HFF-Myc (cell line): ENCODE measurements around the gene MCTP1.

Experiments used
- DNase-seq: peaks from one replicate; pipeline ENCODE4 v3.0.0-alpha.2; 2011; ENCODE audit warnings: low read depth; ENCODE audit errors: extremely low read depth
- H3K4me3 ChIP-seq: replicated peaks from 2 replicates; pipeline ENCODE4 v1.5.1; 2011; ENCODE audit warnings: low read depth, mild to moderate bottlenecking, control low read depth, low read length
- CTCF ChIP-seq: IDR thresholded peaks from 2 replicates; pipeline ENCODE4 v1.5.1; 2012; ENCODE audit warnings: mild to moderate bottlenecking, low read depth, low read length, control low read depth; ENCODE audit errors: missing control alignments

Gene MCTP1

GRCh38 chr5:95043648-95044047 is 241.2 kb downstream of the MCTP1 start:
- no peak overlapping the region for H3K4me3 ChIP-seq
- no peak for DNase-seq
- no peak for TF ChIP-seq CTCF

- no peak for DNase-seq
- no peak overlapping the region for H3K4me3 ChIP-seq
- TF ChIP-seq CTCF = no peak
These were observed 241.7 kb downstream of the MCTP1 start for GRCh38 chr5:95043234-95043633.

DNA sequence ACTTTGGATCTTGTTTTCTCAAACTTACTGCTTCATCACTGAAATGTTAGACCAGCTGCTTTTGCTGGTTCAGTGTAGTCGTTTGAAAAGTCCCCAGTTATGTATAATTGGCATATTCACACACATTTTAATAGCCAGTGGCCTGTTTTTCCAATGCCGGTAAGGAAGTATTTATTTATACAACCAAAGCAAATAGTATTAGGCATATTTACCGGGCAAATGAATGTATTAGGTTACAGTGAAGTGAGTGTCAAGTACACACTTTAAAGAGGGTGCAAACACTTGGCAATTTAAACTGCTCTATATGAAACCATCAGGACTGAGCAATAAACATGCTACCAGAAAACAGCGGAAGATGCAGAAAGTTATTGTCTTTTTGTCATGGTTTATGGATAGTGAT is 242.9 kb downstream of the MCTP1 start:
- H3K4me3 ChIP-seq = no peak overlapping the region
- no peak for DNase-seq
- TF ChIP-seq CTCF = no peak

DNA sequence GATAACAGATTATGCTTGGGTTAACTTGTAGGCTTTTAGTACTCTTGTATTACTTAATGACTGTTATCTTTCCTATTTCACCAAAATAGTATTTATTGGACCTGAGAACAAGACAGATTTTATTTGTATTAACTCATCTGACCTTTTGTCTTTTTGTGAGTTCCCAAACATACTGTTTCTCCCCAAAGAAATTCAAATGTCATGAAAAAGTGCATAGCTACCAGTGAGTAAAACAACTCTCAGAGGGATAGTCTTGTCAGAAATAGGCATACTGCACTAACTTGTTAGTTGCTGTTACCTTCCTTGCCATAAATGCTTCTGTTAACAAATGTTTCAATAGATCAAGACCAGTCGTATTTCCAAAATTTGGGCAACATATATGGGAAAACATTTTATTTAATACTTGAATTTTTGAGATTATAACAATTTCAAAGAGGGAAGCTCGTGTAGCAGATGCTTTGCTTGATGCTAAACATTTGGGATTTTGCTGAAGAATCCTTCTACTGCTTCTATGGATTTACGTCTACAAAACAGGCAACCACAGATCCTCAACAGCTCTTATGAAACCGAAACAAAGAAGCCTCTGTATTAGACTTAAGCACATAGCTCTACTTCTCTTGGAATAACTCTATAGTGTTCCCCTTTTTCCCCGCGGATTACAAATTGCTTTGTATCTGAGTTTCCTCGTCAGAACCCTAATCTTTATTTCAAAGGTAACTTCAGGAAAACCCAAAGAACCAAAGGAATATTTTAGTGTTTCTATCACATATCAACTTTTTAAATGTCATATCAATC is 248.8 kb downstream of the MCTP1 start:
- no peak for TF ChIP-seq CTCF
- H3K4me3 ChIP-seq = no peak overlapping the region
- no peak for DNase-seq

GRCh38 chr5:95032801-95033200 is 252.1 kb downstream of the MCTP1 start:
- TF ChIP-seq CTCF = no peak
- DNase-seq = no peak
- no peak overlapping the region for H3K4me3 ChIP-seq

DNA sequence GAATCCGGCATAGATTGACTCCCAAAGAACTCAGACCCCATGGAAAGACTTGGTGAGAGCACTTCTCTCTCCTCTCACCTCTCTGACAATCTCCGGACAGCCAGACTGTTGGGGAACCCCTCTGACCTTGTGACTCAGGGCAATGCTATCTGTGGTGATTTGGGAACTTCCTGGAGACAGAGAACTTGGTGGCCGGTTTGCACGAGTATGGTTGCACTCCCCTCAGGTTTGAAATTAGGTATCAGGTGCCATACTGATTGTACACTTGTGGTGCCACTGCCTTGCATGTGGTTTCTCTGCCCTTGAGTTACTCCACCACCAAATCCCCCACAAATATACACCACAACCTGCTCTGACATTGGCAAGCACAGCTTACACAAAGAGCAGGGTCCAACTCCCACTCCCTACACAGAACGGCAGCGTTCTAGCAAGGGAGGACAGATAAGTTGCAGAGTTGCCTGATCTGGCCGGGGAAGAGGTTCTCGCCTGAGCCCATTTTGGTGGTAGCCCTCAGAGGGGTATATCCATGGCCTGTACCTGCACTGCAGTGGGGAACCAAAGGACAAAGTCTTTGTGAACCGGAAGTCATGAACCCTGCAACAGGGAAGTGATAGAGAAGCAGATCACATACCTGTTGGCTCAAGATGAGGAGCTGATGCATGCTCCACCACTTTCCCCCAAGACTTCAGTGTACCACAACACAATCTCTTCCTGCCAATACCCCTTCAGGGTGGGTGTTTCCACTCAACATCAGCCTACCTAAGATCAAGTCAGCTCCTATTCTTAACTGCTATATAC is 255.1 kb downstream of the MCTP1 start:
- no peak for TF ChIP-seq CTCF
- H3K4me3 ChIP-seq = no peak overlapping the region
- no peak for DNase-seq

GRCh38 chr5:95027775-95028174 is 257.1 kb downstream of the MCTP1 start:
- no peak overlapping the region for H3K4me3 ChIP-seq
- no peak for DNase-seq
- no peak for TF ChIP-seq CTCF
